ENCODE measurements around the gene ZBTB7A. TPM values are rescaled to one million over a fixed set of nuclear protein-coding genes. Genes with fewer than 3 reads are reported as not detected.

Gene ZBTB7A
- total RNA-seq, 2 donors from 2014 or later = 41.8 to 50.6 TPM

- intact Hi-C loops (cut with DNase I) = no loop called here
- no peak for DNase-seq (ENCODE audit: low spot score)
Measured at GRCh38 chr19:4043401-4043800, 23.3 kb downstream of the ZBTB7A start.

- intact Hi-C loops (cut with DNase I) = no loop called here
- DNase-seq (ENCODE audit: low spot score) = no peak
Measured at GRCh38 chr19:4042731-4043082, 24.0 kb downstream of the ZBTB7A start.

- intact Hi-C loops (cut with DNase I) = no loop called here
Measured at GRCh38 chr19:4042064-4042730, 24.5 kb downstream of the ZBTB7A start.

GRCh38 chr19:4038661-4039423 is 27.9 kb downstream of the ZBTB7A start:
- intact Hi-C loops (cut with DNase I) = no loop called here
- DNase-seq (ENCODE audit: low spot score) = no peak

More at GRCh38 chr19:4042064-4042730, 24.5 kb downstream of the ZBTB7A start:
- no peak for DNase-seq (ENCODE audit: low spot score)

- no peak for DNase-seq (ENCODE audit: low spot score)
- intact Hi-C loops (cut with DNase I) = no loop called here
Measured at GRCh38 chr19:4038057-4038456, 28.6 kb downstream of the ZBTB7A start.

GRCh38 chr19:4037301-4037949 is 29.3 kb downstream of the ZBTB7A start:
- intact Hi-C loops (cut with DNase I) = no loop called here
- DNase-seq (ENCODE audit: low spot score) = no peak

- DNase-seq (ENCODE audit: low spot score) = no peak
- intact Hi-C loops (cut with DNase I) = no loop called here
Measured at GRCh38 chr19:4036576-4037300, 30.0 kb downstream of the ZBTB7A start.

- DNase-seq (ENCODE audit: low spot score) = no peak
- intact Hi-C loops (cut with DNase I) = no loop called here
Measured at GRCh38 chr19:4035582-4035981, 31.1 kb downstream of the ZBTB7A start.

- no peak for DNase-seq (ENCODE audit: low spot score)
- intact Hi-C loops (cut with DNase I) = no loop called here
Measured at GRCh38 chr19:4035018-4035566, 31.6 kb downstream of the ZBTB7A start.

- intact Hi-C loops (cut with DNase I) = no loop called here
Measured at GRCh38 chr19:4034048-4035017, 32.4 kb downstream of the ZBTB7A start.

GRCh38 chr19:4033028-4033956 is 33.4 kb downstream of the ZBTB7A start:
- DNase-seq (ENCODE audit: low spot score) = no peak
- intact Hi-C loops (cut with DNase I) = no loop called here

More at GRCh38 chr19:4034048-4035017, 32.4 kb downstream of the ZBTB7A start:
- DNase-seq (ENCODE audit: low spot score) = no peak

GRCh38 chr19:4032436-4032835 is 34.3 kb downstream of the ZBTB7A start:
- intact Hi-C loops (cut with DNase I) = no loop called here
- no peak for DNase-seq (ENCODE audit: low spot score)

GRCh38 chr19:4031420-4031819 is 35.3 kb downstream of the ZBTB7A start:
- no peak for DNase-seq (ENCODE audit: low spot score)
- intact Hi-C loops (cut with DNase I) = no loop called here

GRCh38 chr19:4030981-4031380 is 35.7 kb downstream of the ZBTB7A start:
- no peak for DNase-seq (ENCODE audit: low spot score)
- intact Hi-C loops (cut with DNase I) = no loop called here

GRCh38 chr19:4030552-4030951 is 36.1 kb downstream of the ZBTB7A start:
- DNase-seq (ENCODE audit: low spot score) = no peak
- intact Hi-C loops (cut with DNase I) = no loop called here

- DNase-seq (ENCODE audit: low spot score) = no peak
- intact Hi-C loops (cut with DNase I) = no loop called here
Measured at GRCh38 chr19:4029247-4029614, 37.5 kb downstream of the ZBTB7A start.

Measured in posterior vena cava (tissue), 2 donors.